ENCODE measurements around the gene PSG11. TPM values are rescaled to one million over a fixed set of nuclear protein-coding genes. Genes with fewer than 3 reads are reported as not detected.

The PSG11 gene
- total RNA-seq, 1 experiment from 2014 or later, result not detected

DNA sequence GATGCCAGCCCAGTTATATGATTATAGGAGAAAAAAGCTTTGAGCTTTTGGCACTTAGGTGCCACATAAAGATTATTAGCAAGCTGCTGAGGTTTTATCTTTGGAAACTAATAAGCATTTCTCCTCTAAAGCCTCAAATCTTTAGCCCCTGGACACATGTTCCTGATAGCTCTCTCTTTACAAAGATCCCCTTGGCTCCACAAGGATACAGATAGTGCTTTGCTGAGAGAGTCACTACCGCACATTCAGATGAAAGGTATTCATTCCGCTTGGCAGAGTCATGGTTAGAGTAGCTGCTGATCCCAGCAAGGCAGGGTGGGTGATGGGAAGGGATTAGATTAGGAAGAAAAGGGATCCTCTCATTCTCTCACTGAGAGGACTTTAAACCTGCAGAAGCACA is 61.1 kb downstream of the PSG11 start:
- H3K9me3 ChIP-seq (ENCODE audit: control insufficient read depth, insufficient read depth, low read depth, low read length), result no peaks in the 10 kb centered on the region
- no peaks in the 10 kb centered on the region for H3K36me3 ChIP-seq (ENCODE audit: control insufficient read depth, insufficient read depth, low read length)
- no peaks in the 10 kb centered on the region for H3K4me1 ChIP-seq (ENCODE audit: control insufficient read depth, insufficient read depth, low read length)
- DNase-seq (ENCODE audit: low read depth, low spot score) (no peak), ATAC-seq (no peak)
- ChIA-PET POLR2A (no interaction called here), CTCF (no interaction called here)
- TF ChIP-seq POLR2AphosphoS5 (IDR thresholded peaks at IDR 0.05; ENCODE audit: low read depth, low read length) (no peak), TCF7L2 (IDR thresholded peaks at IDR 0.05; ENCODE audit: low read depth, low read length) (no peak), SIN3A (IDR thresholded peaks at IDR 0.05; ENCODE audit: borderline replicate concordance, insufficient read depth, low read depth, low read length) (no peak)
- TF ChIP-seq, protein P1, sequence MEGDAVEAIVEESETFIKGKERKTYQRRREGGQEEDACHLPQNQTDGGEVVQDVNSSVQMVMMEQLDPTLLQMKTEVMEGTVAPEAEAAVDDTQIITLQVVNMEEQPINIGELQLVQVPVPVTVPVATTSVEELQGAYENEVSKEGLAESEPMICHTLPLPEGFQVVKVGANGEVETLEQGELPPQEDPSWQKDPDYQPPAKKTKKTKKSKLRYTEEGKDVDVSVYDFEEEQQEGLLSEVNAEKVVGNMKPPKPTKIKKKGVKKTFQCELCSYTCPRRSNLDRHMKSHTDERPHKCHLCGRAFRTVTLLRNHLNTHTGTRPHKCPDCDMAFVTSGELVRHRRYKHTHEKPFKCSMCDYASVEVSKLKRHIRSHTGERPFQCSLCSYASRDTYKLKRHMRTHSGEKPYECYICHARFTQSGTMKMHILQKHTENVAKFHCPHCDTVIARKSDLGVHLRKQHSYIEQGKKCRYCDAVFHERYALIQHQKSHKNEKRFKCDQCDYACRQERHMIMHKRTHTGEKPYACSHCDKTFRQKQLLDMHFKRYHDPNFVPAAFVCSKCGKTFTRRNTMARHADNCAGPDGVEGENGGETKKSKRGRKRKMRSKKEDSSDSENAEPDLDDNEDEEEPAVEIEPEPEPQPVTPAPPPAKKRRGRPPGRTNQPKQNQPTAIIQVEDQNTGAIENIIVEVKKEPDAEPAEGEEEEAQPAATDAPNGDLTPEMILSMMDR (IDR thresholded peaks at IDR 0.05), result no peak
- TF ChIP-seq, protein P2, sequence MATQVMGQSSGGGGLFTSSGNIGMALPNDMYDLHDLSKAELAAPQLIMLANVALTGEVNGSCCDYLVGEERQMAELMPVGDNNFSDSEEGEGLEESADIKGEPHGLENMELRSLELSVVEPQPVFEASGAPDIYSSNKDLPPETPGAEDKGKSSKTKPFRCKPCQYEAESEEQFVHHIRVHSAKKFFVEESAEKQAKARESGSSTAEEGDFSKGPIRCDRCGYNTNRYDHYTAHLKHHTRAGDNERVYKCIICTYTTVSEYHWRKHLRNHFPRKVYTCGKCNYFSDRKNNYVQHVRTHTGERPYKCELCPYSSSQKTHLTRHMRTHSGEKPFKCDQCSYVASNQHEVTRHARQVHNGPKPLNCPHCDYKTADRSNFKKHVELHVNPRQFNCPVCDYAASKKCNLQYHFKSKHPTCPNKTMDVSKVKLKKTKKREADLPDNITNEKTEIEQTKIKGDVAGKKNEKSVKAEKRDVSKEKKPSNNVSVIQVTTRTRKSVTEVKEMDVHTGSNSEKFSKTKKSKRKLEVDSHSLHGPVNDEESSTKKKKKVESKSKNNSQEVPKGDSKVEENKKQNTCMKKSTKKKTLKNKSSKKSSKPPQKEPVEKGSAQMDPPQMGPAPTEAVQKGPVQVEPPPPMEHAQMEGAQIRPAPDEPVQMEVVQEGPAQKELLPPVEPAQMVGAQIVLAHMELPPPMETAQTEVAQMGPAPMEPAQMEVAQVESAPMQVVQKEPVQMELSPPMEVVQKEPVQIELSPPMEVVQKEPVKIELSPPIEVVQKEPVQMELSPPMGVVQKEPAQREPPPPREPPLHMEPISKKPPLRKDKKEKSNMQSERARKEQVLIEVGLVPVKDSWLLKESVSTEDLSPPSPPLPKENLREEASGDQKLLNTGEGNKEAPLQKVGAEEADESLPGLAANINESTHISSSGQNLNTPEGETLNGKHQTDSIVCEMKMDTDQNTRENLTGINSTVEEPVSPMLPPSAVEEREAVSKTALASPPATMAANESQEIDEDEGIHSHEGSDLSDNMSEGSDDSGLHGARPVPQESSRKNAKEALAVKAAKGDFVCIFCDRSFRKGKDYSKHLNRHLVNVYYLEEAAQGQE (IDR thresholded peaks at IDR 0.05; ENCODE audit: insufficient read depth in 1 of 2, low read depth in 2 of 2, low read length in 1 of 2), result no peak
- H3K27ac ChIP-seq (ENCODE audit: low read length), result no peak overlapping the region
- H3K27me3 ChIP-seq (ENCODE audit: control insufficient read depth, insufficient read depth, low read length), result no peaks in the 10 kb centered on the region
- no TSS peak for BruUV-seq (replicated peaks)
- intact Hi-C loops (cut with micrococcal nuclease; ENCODE audit: unreplicated experiment), result no loop called here
- in situ Hi-C loops (cut with HindIII; ENCODE audit: low pct_unique_long_range_greater_than_20kb, low sequenced_read_pairs), result no loop called here
- H3K4me3 ChIP-seq (ENCODE audit: low read depth in 2 of 2, low read length in 2 of 2), result no peak overlapping the region

DNA sequence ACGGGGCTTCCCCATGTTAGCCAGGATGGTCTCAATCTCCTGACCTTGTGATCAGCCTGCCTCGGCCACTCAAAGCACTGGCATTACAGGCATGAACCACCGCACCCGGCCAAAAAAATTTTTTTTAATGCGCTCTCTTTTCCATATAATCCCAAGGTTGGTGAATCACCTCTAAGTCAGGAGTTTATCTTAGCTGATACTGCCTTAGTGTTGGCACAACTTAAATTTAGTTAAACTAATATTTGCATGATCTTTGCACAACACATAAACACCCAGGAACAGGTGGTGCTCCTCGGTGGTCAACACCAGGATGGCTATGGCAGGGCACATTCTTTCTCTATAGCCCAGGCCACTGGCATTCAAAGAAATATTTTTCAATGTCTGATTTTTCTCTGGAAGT is 65.2 kb downstream of the PSG11 start:
- in situ Hi-C loops (cut with HindIII; ENCODE audit: low pct_unique_long_range_greater_than_20kb, low sequenced_read_pairs), result no loop called here
- H3K4me3 ChIP-seq (ENCODE audit: low read depth in 2 of 2, low read length in 2 of 2), result no peak overlapping the region

More for the DNA sequence above, 65.2 kb downstream of the PSG11 start:
- ChIA-PET CTCF (no interaction called here), POLR2A (no interaction called here)
- intact Hi-C loops (cut with micrococcal nuclease; ENCODE audit: unreplicated experiment), result no loop called here
- ATAC-seq (no peak), DNase-seq (ENCODE audit: low read depth, low spot score) (no peak)
- no TSS peak for BruUV-seq (replicated peaks)
- H3K9me3 ChIP-seq (ENCODE audit: control insufficient read depth, insufficient read depth, low read depth, low read length), result no peaks in the 10 kb centered on the region
- no peak for TF ChIP-seq SIN3A (IDR thresholded peaks at IDR 0.05; ENCODE audit: borderline replicate concordance, insufficient read depth, low read depth, low read length)
- TF ChIP-seq POLR2AphosphoS5 (IDR thresholded peaks at IDR 0.05; ENCODE audit: low read depth, low read length), result no peak
- TF ChIP-seq, protein P2 (IDR thresholded peaks at IDR 0.05; ENCODE audit: insufficient read depth in 1 of 2, low read depth in 2 of 2, low read length in 1 of 2), result no peak
- TF ChIP-seq, protein P1 (IDR thresholded peaks at IDR 0.05), result no peak
- no peak for TF ChIP-seq TCF7L2 (IDR thresholded peaks at IDR 0.05; ENCODE audit: low read depth, low read length)
- H3K4me1 ChIP-seq (ENCODE audit: control insufficient read depth, insufficient read depth, low read length), result no peaks in the 10 kb centered on the region
- H3K27ac ChIP-seq (ENCODE audit: low read length), result no peak overlapping the region
- no peaks in the 10 kb centered on the region for H3K27me3 ChIP-seq (ENCODE audit: control insufficient read depth, insufficient read depth, low read length)
- no peaks in the 10 kb centered on the region for H3K36me3 ChIP-seq (ENCODE audit: control insufficient read depth, insufficient read depth, low read length)

Other genes with a start within 250 kb of the PSG11 start
- gene PSG1, start 146.8 kb downstream of the PSG11 start, total RNA-seq (2021; ENCODE audit: unreplicated experiment), result not detected
- gene PSG6, start 108.6 kb downstream of the PSG11 start, total RNA-seq (2021; ENCODE audit: unreplicated experiment), result not detected
- gene PSG7, start 89.3 kb downstream of the PSG11 start, total RNA-seq (2021; ENCODE audit: unreplicated experiment), result not detected
- gene PSG2, start 56.2 kb upstream of the PSG11 start, total RNA-seq (2021; ENCODE audit: unreplicated experiment), result not detected
- not detected for gene PSG5, start 160.1 kb upstream of the PSG11 start, total RNA-seq (2021; ENCODE audit: unreplicated experiment)
- 0.10 TPM for gene PSG4, start 179.2 kb upstream of the PSG11 start, total RNA-seq (2021; ENCODE audit: unreplicated experiment)
- 0.23 TPM for gene PSG9, start 243.1 kb upstream of the PSG11 start, total RNA-seq (2021; ENCODE audit: unreplicated experiment)